COR-L47 (cell line): ENCODE data around the gene NBEA.
"Not testable (repeated sequence)": the region's sequence is repeated elsewhere in the genome, so short reads cannot be mapped to it uniquely, and the experiment has no call there.

ENCODE experiments used
- DNase-seq: peaks from one replicate; lab custom pipeline; 2025; lab: John Stamatoyannopoulos, UW

The NBEA gene

DNA sequence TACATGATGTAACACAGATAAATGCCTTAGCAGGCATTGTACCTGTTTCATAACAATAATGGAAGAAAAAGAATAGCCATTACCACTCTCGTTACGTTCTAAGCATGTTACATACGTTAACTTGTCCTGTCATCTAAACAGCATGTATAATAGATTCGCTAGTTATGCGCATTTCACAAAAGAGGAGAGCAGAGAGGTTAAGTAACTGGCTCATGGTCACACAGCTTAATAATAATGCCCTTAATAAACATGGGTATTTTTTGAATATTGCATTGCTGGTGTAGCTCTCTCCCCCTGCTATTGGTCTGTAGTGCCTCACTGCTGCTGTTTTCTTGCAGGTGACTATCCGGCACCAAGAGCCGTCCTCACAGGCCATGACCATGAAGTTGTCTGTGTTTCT lies 722.7 kb downstream of the NBEA start:
- DNase-seq: no peak

GRCh38 chr13:35669321-35669720 lies 727.3 kb downstream of the NBEA start:
- DNase-seq: no peak

DNA sequence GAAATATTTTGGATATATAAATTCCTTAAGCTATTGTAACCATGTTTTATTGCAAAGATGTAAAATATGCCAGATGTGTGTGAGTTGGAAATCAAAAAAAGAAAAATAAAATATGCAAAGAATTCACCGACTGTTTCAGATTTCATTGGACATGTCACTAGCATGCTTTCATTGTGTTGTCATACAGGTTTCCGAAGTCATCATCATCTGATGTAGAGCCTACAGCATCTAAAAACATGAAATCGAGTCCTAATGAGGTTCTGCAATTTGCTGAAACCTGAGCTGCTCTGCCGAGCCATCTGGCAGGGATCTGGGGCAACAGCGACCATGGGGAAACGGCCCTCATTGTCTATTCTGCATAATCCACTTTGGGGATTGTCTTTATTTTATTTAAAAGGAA lies 730.5 kb downstream of the NBEA start:
- no peak for DNase-seq

GRCh38 chr13:35675651-35676050 lies 733.6 kb downstream of the NBEA start:
- DNase-seq: peak; percentile 24

GRCh38 chr13:35677863-35678262 lies 735.8 kb downstream of the NBEA start:
- DNase-seq: not testable (repeated sequence)

DNA sequence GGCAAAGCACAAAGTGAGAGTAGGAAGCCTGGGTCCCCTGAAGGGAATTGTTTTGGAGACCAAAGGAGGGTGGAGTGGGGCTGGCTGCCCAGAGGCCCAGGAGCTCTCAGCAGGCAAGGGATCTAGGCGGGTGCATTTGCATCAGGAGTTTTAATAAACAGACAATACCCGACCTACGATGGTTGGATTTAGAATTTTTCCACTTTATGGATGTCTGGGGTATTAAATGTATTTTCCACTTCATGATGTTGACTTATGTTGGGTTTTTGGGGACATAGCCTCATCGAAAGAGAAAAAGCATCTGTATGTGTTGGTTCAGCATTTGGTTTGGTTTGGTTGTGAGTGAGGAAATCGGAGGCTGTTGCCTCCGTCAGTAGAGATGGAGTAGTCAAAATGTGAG lies 739.6 kb downstream of the NBEA start:
- DNase-seq: no peak

DNA sequence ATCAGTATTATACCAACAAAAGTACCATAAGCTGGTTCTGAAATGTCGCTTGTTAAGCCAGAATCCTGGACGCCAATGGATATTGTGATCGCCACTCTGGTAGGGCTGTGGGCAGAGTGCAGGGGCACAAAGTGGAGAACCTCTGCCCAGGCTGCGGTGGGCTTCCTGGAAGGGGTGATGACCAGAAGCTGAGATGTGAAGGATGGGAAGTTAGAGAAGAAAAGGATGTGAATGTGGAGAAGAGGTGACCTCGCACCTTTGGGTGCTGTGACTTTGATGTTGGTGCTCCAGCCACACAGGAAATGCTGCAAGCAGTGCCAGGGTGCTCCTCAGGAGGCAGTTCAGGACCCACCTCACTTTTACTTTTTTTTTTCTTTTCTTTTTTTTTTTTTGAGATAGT lies 742.4 kb downstream of the NBEA start:
- no peak for DNase-seq

- no peak for DNase-seq
Observed at GRCh38 chr13:35687336-35687735, 745.3 kb downstream of the NBEA start.

GRCh38 chr13:35690581-35691207 lies 748.6 kb downstream of the NBEA start:
- DNase-seq: no peak

DNA sequence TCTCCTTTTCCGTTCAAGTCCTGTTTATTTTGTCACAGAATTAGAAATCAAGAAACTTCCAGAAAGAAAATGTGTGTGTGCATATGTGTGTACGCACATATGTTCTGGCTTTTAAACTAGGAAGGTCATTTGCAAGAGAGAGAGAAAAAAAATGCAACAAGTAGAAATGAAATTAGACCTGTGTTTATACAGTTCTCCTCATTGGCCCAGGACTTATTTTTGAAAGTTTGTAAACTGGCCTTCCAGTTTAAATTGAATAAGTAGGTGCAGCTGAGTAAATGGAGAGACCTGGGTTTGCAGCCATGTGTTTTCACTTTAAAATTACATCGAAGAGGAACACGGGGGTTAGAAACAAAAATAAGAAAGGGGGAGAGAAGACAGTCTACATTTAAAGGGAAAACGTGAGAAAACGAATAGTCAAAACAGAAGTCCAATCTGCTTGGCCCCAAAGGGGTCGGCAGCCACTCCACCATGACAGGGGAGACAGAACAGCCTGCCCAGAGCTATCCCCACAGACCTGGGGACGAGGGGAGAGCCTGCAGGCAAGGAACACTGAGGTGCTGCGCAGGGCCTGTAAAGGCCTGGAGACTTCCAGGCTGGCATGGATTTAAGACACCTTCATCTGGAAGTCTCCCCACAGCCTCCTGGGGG lies 751.2 kb downstream of the NBEA start:
- DNase-seq: no peak

- DNase-seq: no peak
Observed at GRCh38 chr13:35694031-35694430, 752.0 kb downstream of the NBEA start.

DNA sequence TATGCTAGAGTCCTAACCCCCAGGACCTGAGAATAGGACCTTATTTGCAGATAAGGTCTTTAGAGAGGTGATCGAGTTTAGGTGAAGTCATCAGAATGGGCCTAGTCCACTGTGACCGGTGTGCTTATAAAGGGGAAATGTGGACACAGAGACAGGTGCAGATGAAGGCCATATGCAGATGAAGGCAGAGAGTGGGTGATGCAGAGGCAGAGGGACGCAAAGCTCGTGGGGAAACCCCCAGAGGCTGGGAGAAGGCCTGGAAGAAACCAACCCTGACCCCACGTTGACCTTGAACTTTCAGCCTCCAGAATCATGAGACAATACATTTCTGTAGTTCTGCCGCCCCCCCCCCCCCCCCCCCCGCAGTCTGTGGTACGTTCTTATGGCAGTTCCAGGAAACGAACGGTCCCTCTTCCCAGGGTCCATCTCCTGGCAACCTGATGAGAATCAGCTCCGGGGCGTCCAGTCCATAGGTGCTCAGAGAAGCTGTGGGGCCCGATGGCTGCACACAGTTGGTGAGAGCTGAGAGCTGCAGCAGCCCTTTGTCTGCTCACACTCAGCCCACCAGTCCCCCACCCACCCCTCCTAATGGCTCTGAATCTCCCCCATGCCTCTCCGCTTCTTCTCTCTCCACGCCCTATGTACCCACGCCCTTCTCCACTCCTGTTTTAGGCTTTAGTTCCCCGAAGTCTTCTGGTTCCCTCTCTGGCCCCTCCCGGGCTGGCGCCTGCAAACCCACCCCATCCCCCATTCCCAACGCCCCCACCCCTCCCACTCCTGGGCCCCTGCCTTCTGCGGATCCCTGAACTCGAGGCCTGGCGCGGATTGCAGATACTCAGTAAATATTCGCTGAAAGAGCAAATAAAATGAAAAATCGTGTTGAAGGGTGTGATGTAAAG lies 752.7 kb downstream of the NBEA start:
- no peak for DNase-seq

GRCh38 chr13:35695448-35695770 lies 753.3 kb downstream of the NBEA start:
- DNase-seq: no peak

GRCh38 chr13:35697186-35697730 lies 755.2 kb downstream of the NBEA start:
- DNase-seq: no peak

DNA sequence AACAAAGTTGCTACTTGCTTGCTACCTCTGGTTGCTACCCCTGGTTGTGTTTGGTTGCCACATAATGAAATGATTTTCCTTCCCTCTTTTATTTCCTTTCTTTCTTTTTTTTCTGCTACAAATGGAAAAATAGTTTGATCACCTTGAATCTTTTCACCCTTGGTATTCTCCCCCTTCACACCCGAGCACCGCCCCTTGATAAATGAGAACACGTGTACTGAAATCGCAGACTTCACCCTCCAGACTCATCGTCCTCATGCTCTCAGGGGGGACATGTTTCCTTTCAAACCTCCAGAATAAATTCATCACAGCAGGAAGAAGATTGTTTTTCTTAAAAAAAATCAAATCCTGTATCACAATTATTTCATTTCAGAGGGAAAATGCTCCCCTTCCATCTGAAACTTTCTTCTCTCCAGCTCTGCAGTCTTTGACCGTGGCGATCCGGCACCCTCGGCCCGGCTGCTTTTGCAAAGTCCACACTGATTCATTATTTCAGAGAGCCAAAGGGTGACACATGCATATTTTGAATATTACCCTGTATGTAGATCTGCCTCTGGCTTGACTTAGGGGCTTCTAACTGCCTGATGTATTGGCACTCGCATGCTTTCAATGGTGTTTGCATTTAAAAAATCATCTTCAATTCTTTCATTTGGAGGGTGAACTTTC lies 757.0 kb downstream of the NBEA start:
- no peak for DNase-seq

DNA sequence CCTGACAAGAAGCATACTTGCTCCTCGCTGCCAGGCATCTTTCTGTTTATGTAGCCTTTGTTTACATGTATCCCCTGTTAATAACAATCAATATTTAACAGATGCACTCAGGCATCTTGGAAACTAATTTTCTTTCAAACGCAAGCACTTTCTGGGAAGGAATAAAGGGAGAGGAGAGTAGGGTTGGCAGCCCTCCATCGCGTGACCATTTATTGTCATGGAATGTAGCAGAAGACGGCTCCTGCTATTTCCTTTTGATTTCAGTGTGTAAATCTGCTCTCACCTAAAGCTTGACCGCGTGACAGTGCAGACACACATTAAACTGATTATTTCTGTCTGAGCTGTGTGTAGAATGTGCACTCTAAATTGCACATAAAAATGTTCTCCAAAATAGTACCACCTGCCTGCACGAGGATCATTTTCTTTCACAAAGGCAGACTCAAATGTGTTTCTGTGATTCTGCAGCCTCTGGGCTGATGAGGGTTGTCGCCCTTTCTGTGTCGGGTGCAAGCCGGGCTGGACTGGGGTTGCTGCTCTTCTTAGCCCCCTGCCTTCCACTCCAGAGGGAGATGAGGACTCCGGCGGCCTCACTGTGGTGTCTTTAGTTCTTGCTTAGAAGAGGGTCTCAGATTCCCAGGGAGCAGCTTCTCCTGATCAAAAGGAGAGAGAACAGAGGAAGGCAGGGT lies 757.9 kb downstream of the NBEA start:
- DNase-seq: no peak

GRCh38 chr13:35700671-35701070 lies 758.6 kb downstream of the NBEA start:
- no peak for DNase-seq

- DNase-seq: no peak
Observed at GRCh38 chr13:35702316-35702715, 760.2 kb downstream of the NBEA start.

DNA sequence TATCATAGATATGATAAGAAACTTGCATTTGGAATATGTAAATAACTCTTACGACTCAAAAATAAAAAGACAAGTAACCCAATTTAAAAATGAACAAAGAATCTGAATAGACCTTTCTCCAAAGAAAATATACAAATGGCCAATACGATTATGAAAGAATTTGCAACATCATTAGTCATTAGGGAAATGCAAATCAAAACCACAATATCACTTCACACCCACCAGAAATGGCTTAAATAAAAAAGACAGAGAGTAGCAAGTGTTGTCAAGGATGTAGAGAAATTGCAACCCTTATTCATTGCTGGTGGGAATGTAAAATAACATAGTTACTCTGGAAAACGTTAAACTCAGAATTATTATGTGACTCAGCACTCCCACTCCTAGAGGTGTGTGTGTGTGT lies 761.0 kb downstream of the NBEA start:
- DNase-seq: no peak

- no peak for DNase-seq
Observed at GRCh38 chr13:35704331-35704730, 762.3 kb downstream of the NBEA start.

DNA sequence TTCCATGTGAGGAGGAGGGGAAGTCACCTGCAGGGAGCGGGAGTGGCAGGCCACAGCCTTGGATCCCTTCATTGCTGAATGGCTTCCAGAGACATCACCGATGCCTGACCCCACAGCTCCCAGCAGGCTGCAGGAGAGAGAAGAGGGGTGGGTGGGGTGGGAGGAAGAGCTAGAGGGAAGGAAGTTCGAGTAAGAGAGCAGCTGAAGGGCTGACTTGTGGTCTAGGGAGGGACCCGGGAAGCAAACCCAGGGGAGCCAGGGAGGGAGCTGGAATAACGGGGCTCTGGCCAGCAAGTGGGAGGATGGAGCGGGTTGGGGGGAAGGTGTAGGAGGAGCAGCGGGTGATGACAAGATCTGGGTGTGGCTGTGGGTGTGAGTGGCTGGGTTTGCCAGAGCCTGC lies 764.2 kb downstream of the NBEA start:
- no peak for DNase-seq

DNA sequence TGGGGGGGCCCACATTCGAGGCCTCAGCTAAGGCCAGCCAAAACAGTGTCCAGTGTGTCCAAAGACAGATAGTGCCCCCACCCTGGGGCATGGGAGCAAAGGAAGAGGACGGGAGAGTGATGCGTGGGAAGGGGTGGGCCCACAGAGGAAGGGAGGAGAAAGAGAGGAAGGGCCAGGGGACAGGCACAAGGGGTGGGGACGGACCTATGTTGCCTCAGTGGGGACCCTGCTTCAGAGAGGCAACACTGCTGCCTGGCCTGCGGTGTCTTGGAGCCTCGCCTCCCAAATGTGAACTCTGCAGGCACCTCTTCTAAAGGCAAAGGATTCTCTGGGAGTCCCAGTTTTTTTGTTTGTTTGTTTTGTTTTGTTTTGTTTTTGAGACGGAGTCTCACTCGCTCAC lies 764.7 kb downstream of the NBEA start:
- DNase-seq: no peak
